Kidney (tissue), 14 donors: Measurements from ENCODE around the gene CCDC88C. TPM values are rescaled to one million over a fixed set of nuclear protein-coding genes. Genes with fewer than 3 reads are reported as not detected.
"Not testable (repeated sequence)": the region's sequence is repeated elsewhere in the genome, so short reads cannot be mapped to it uniquely, and the experiment has no call there.

Source experiments
- DNase-seq, 5 donors: peaks; one replicate each; pipeline ENCODE4 v3.0.0-alpha.2; 2013 to 2020
- FAIRE-seq: peaks from 2 replicates; lab custom pipeline; 2012; peaks lifted over from hg19 to GRCh38; lab: Jason Lieb, UNC
- H3K27ac ChIP-seq, 2 donors: one replicate each; pipeline ENCODE4 v1.7.0; 2013; ENCODE audit warnings: low read depth in 2 of 2, low read length in 2 of 2, inconsistent platforms in 1 of 2
- H3K27me3 ChIP-seq: one replicate; pipeline ENCODE4 v1.7.1; 2013; ENCODE audit warnings: low read length, inconsistent platforms; ENCODE audit not compliant: control insufficient read depth, insufficient read depth
- H3K36me3 ChIP-seq, 3 donors: one replicate each; pipeline versions ENCODE4 v1.7.0 to v1.7.1; 2013; ENCODE audit warnings: low read length in 3 of 3, control low read depth in 1 of 3, inconsistent platforms in 1 of 3; ENCODE audit not compliant: insufficient read depth in 3 of 3, control insufficient read depth in 2 of 3
- H3K4me1 ChIP-seq, 3 donors: one replicate each; pipeline versions ENCODE4 v1.7.0 to v1.7.1; 2013; ENCODE audit warnings: low read length in 3 of 3, inconsistent platforms in 1 of 3, low read depth in 1 of 3; ENCODE audit not compliant: control insufficient read depth in 2 of 3, insufficient read depth in 2 of 3
- H3K4me3 ChIP-seq, 3 donors: one replicate each; pipeline versions ENCODE4 v1.7.0 to v1.8.1; 2013; ENCODE audit warnings: low read length in 3 of 3, control low read depth in 1 of 3, inconsistent platforms in 1 of 3
- H3K9ac ChIP-seq, 3 donors: one replicate each; pipeline versions ENCODE4 v1.7.0 to v1.7.1; 2013; ENCODE audit warnings: low read length in 3 of 3, control low read depth in 1 of 3, inconsistent platforms in 1 of 3
- H3K9me3 ChIP-seq, 3 donors: one replicate each; pipeline versions ENCODE4 v1.7.0 to v1.7.1; 2013; ENCODE audit warnings: low read length in 3 of 3, control low read depth in 1 of 3, inconsistent platforms in 1 of 3; ENCODE audit not compliant: control insufficient read depth in 2 of 3, insufficient read depth in 1 of 3
- intact Hi-C: fragments of 100-400 bp; cut with DNase I; formaldehyde crosslinking; loops from one replicate; pipeline ENCODE4 v1.11.1; 2022
- polyA plus RNA-seq: library from polyadenylated mRNA; stranded (reverse); fragments of 350-450 nt; fragmentation: Illumina TruSeq; extraction: RNeasy Lipid Tissue Mini Kit (QIAGEN cat#74804); gene quantifications from one replicate; pipeline ENCODE4 v1.2.3, GENCODE V29; 2014; ENCODE audit warnings: low read depth, low replicate concordance; ENCODE audit not compliant: insufficient read depth
- total RNA-seq: library from RNA; stranded (reverse); fragmentation: NEBNext Ultra II Directional; extraction: Animal tissue kit (Norgen Biotek cat#: 25700); gene quantifications from one replicate; pipeline ENCODE4 v1.2.1, GENCODE V29; 2021
- TF ChIP-seq, protein P1 (sequence below): IDR thresholded peaks from 3 replicates; pipeline ENCODE4 v1.5.1; 2012; ENCODE audit warnings: mild to moderate bottlenecking, moderate library complexity, borderline replicate concordance; ENCODE audit not compliant: insufficient read depth; ENCODE audit errors: extremely low read depth
- donor health status: control.
- donor health status: control.
- donor health status: control.
- donor health status: control.
- donor health status: control.
- donor health status: DM: yes; HTN: yes; CAD: no.
- donor health status: Normal renal cell carcinoma (clear cell type).

Gene CCDC88C
- total and polyA plus RNA-seq, 2 donors from 2014 or later = 6.6 to 32.8 TPM

DNA sequence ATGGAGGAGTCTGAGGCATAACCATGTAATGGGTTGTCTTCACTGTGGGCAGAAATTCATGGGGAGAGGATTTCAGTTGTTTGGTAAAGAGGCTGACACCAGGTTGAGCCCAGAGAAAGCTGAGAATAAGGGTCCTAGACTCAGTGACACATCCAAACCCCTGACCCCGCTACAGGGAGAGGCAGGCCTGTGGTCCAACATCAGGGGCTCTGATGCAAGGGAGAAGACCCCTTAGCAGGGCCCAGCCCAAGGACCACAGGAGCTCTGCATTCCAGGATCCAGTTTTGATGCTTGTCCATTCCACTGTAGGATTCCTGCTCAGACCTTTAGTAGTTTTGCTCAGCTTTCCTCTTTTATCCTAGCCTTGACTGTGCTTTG is 188.6 kb downstream of the CCDC88C start:
- Histone ChIP-seq H3K9me3 (peaks cover 0 to 8% (median 0%) of the 10 kb centered on the region in 3 donors), H3K4me3 (no peak overlapping the region), H3K27me3 (no peaks in the 10 kb centered on the region), H3K27ac (no peak overlapping the region), H3K36me3 (peaks cover 0 to 13% (median 10%) of the 10 kb centered on the region in 3 donors), H3K9ac (no peak overlapping the region), H3K4me1 (peaks cover 0 to 2% (median 0%) of the 10 kb centered on the region in 3 donors)
- DNase-seq (no peak), FAIRE-seq (no peak)
- TF ChIP-seq, protein P1, sequence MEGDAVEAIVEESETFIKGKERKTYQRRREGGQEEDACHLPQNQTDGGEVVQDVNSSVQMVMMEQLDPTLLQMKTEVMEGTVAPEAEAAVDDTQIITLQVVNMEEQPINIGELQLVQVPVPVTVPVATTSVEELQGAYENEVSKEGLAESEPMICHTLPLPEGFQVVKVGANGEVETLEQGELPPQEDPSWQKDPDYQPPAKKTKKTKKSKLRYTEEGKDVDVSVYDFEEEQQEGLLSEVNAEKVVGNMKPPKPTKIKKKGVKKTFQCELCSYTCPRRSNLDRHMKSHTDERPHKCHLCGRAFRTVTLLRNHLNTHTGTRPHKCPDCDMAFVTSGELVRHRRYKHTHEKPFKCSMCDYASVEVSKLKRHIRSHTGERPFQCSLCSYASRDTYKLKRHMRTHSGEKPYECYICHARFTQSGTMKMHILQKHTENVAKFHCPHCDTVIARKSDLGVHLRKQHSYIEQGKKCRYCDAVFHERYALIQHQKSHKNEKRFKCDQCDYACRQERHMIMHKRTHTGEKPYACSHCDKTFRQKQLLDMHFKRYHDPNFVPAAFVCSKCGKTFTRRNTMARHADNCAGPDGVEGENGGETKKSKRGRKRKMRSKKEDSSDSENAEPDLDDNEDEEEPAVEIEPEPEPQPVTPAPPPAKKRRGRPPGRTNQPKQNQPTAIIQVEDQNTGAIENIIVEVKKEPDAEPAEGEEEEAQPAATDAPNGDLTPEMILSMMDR = no peak
- intact Hi-C loops = no loop called here

- H3K9ac ChIP-seq = no peak overlapping the region
- H3K4me1 ChIP-seq = peaks cover 0 to 2% (median 0%) of the 10 kb centered on the region in 3 donors
- intact Hi-C loops = no loop called here
- TF ChIP-seq, protein P1 = no peak
- no peak overlapping the region for H3K27ac ChIP-seq
- peaks cover 0 to 13% (median 10%) of the 10 kb centered on the region in 3 donors for H3K36me3 ChIP-seq
- no peak overlapping the region for H3K4me3 ChIP-seq
- DNase-seq (no peak), FAIRE-seq (no peak)
- H3K9me3 ChIP-seq = peaks cover 0 to 8% (median 0%) of the 10 kb centered on the region in 3 donors
- no peaks in the 10 kb centered on the region for H3K27me3 ChIP-seq
Observed at GRCh38 chr14:91228112-91229004, 189.3 kb downstream of the CCDC88C start.

- no peak overlapping the region for H3K9ac ChIP-seq
- TF ChIP-seq, protein P1 = no peak
- peaks cover 0 to 2% (median 0%) of the 10 kb centered on the region in 3 donors for H3K4me1 ChIP-seq
- H3K9me3 ChIP-seq = peaks cover 0 to 8% (median 0%) of the 10 kb centered on the region in 3 donors
- H3K4me3 ChIP-seq = no peak overlapping the region
- no peaks in the 10 kb centered on the region for H3K27me3 ChIP-seq
- peaks cover 0 to 17% (median 10%) of the 10 kb centered on the region in 3 donors for H3K36me3 ChIP-seq
- FAIRE-seq (no peak), DNase-seq (no peak)
- intact Hi-C loops = no loop called here
- no peak overlapping the region for H3K27ac ChIP-seq
Observed at GRCh38 chr14:91227183-91227628, 190.4 kb downstream of the CCDC88C start.

- H3K4me1 ChIP-seq, DNase-seq, H3K9ac ChIP-seq, H3K4me3 ChIP-seq, intact Hi-C loops, H3K9me3 ChIP-seq, FAIRE-seq, H3K27me3 ChIP-seq, H3K27ac ChIP-seq: not testable (repeated sequence)
- peaks cover 0 to 17% (median 11%) of the 10 kb centered on the region in 3 donors for H3K36me3 ChIP-seq
Observed at GRCh38 chr14:91226360-91226759, 191.3 kb downstream of the CCDC88C start.
